D721Med (cell line): Measurements from ENCODE around the gene PHF12.

Source experiments
- DNase-seq: peaks from one replicate; pipeline ENCODE4 v3.0.0; 2011; ENCODE audit warnings: low spot score; ENCODE audit not compliant: insufficient read length
- FAIRE-seq: peaks from 2 replicates; lab custom pipeline; 2011; peaks lifted over from hg19 to GRCh38; lab: Jason Lieb, UNC
- CTCF ChIP-seq: IDR thresholded peaks from 2 replicates; pipeline ENCODE4 v1.5.1; 2012; ENCODE audit warnings: mild to moderate bottlenecking, control low read depth; ENCODE audit not compliant: insufficient read depth; ENCODE audit errors: missing control alignments

The PHF12 gene

GRCh38 chr17:28968231-28968913 is 17.1 kb upstream of the PHF12 start:
- FAIRE-seq (no peak), DNase-seq (no peak)
- TF ChIP-seq CTCF: no peak

- FAIRE-seq: no peak
- no peak for DNase-seq
- no peak for TF ChIP-seq CTCF
These were observed 16.2 kb upstream of the PHF12 start for GRCh38 chr17:28967221-28968135.

GRCh38 chr17:28963841-28964240 is 12.5 kb upstream of the PHF12 start:
- no peak for TF ChIP-seq CTCF
- FAIRE-seq (no peak), DNase-seq (no peak)

GRCh38 chr17:28963055-28963611 is 11.8 kb upstream of the PHF12 start:
- TF ChIP-seq CTCF: no peak
- DNase-seq (no peak), FAIRE-seq (no peak)

- no peak for DNase-seq
- FAIRE-seq: no peak
- TF ChIP-seq CTCF: no peak
These were observed 10.1 kb upstream of the PHF12 start for GRCh38 chr17:28961391-28961790.

GRCh38 chr17:28960256-28961061 is 9.1 kb upstream of the PHF12 start:
- TF ChIP-seq CTCF: no peak
- FAIRE-seq: no peak
- no peak for DNase-seq
